NCI-H1105 (cell line): ENCODE measurements around the gene MMP15.
"Not testable (repeated sequence)": the region's sequence is repeated elsewhere in the genome, so short reads cannot be mapped to it uniquely, and the experiment has no call there.

Source experiments
- DNase-seq: peaks from one replicate; lab custom pipeline; 2025; lab: John Stamatoyannopoulos, UW

The MMP15 gene

GRCh38 chr16:58049232-58050185, 24.0 kb downstream of the MMP15 start:
- DNase-seq = no peak

GRCh38 chr16:58051296-58051695, 25.7 kb downstream of the MMP15 start:
- no peak for DNase-seq

- DNase-seq = no peak
These were observed 26.5 kb downstream of the MMP15 start for GRCh38 chr16:58051821-58052603.

- no peak for DNase-seq
These were observed 28.1 kb downstream of the MMP15 start for GRCh38 chr16:58053682-58054005.

- DNase-seq = no peak
These were observed 28.7 kb downstream of the MMP15 start for GRCh38 chr16:58054289-58054688.

GRCh38 chr16:58056580-58056979, 31.0 kb downstream of the MMP15 start:
- no peak for DNase-seq

- DNase-seq = no peak
These were observed 31.6 kb downstream of the MMP15 start for GRCh38 chr16:58057121-58057520.

GRCh38 chr16:58057784-58058183, 32.2 kb downstream of the MMP15 start:
- DNase-seq = no peak

- DNase-seq = no peak
These were observed 37.3 kb downstream of the MMP15 start for GRCh38 chr16:58062821-58063220.

GRCh38 chr16:58063377-58064076, 38.0 kb downstream of the MMP15 start:
- no peak for DNase-seq

GRCh38 chr16:58070585-58070984, 45.0 kb downstream of the MMP15 start:
- DNase-seq = no peak

- not testable (repeated sequence) for DNase-seq
These were observed 46.6 kb downstream of the MMP15 start for GRCh38 chr16:58072134-58072533.

GRCh38 chr16:58073086-58073485, 47.5 kb downstream of the MMP15 start:
- DNase-seq = not testable (repeated sequence)

- no peak for DNase-seq
These were observed 49.1 kb downstream of the MMP15 start for GRCh38 chr16:58074657-58075056.

- DNase-seq = no peak
These were observed 51.0 kb downstream of the MMP15 start for GRCh38 chr16:58076514-58076913.

- DNase-seq = no peak
These were observed 52.2 kb downstream of the MMP15 start for GRCh38 chr16:58077796-58078195.

- not testable (repeated sequence) for DNase-seq
These were observed 55.1 kb downstream of the MMP15 start for GRCh38 chr16:58080657-58081056.

GRCh38 chr16:58082381-58082780, 56.8 kb downstream of the MMP15 start:
- DNase-seq = no peak

GRCh38 chr16:58084635-58085034, 59.1 kb downstream of the MMP15 start:
- DNase-seq = no peak

GRCh38 chr16:58085171-58085570, 59.6 kb downstream of the MMP15 start:
- DNase-seq = no peak

GRCh38 chr16:58085584-58086251, 60.2 kb downstream of the MMP15 start:
- DNase-seq = no peak
